ENCODE results near the gene RNF169.

DNA sequence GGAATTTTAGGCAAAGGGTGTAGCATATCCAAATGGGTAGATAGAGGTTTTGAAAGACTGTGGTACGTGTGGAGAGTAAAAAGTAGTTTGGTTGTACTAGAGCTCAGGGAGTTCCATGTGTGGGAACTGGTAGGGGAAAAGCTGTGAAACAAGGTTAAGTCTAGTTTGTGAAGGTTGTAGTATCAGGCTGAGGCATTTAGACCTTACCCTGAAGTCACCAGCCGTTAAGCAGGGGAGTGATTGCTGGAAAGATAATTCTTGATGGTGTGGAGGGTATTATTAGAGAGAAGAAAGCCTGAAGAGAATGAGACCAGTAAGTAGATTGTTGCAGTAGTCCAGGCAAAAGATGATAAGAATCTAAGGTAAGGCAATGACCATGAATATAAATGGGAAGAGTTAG is 68.0 kb downstream of the RNF169 start:
- TF ChIP-seq CTCF (IDR thresholded peaks at IDR 0.05) (no peak), POLR2AphosphoS5 (IDR thresholded peaks at IDR 0.05) (no peak)
